HCT116 (cell line): Measurements from ENCODE around the gene MIA. TPM values are rescaled to one million over a fixed set of nuclear protein-coding genes. Genes with fewer than 3 reads are reported as not detected.

Experiments
- ATAC-seq: fragments of 200-7000 bp; cut with Tn5 transposase; 2 replicates; pipeline ENCODE4 v1.9.1; 2020; ENCODE audit warnings: mild to moderate bottlenecking, moderate library complexity
- BruUV-seq: library from RNA; stranded (reverse); fragments of 400-500 nt; replicated peaks from 2 replicates; lab custom pipeline; 2021; lab: Mats Ljungman, UMichigan
- CTCF ChIA-PET: fragments of 300-600 bp; sonication (Branson Sonifier 250); formaldehyde crosslinking; loops from one replicate; lab custom pipeline; 2021; ENCODE audit warnings: antibody characterized with exemption; lab: Charles Lee
- POLR2A ChIA-PET: fragments of 300-600, 350-600 bp; sonication (Branson Sonifier 250); formaldehyde crosslinking; loops from one replicate; lab custom pipeline; 2021; ENCODE audit warnings: antibody characterized with exemption; lab: Charles Lee
- RAD21 ChIA-PET, 2 experiments: fragments of 300-600 bp; sonication (Branson Sonifier 250); formaldehyde crosslinking; loops; one replicate each; lab custom pipeline; 2023; ENCODE audit warnings: low total read pairs in 2 of 2; ENCODE audit not compliant: uncharacterized antibody in 2 of 2, unreplicated experiment in 2 of 2, low non-redundant PET in 1 of 2; lab: Charles Lee
- DNase-seq: peaks from one replicate; pipeline ENCODE4 v3.0.0-alpha.2; 2010; ENCODE audit warnings: low read depth, low spot score
- H2AFZ ChIP-seq: fragments of 200-600 bp; shearing (Covaris generic), sonication (generic); 2 replicates; pipeline ENCODE4 v1.6.1; 2017; ENCODE audit warnings: low read depth, mixed run types, mixed read lengths, antibody characterized with exemption, low read length; ENCODE audit not compliant: poor library complexity, severe bottlenecking
- H3K27ac ChIP-seq: 2 replicates; pipeline ENCODE4 v1.5.1; 2012; ENCODE audit warnings: low read depth, low read length
- H3K27me3 ChIP-seq: fragments of 200-600 bp; sonication (generic); 2 replicates; pipeline ENCODE4 v1.6.1; 2016; ENCODE audit warnings: mixed run types, low read length, mixed read lengths; ENCODE audit not compliant: insufficient read depth
- H3K36me3 ChIP-seq, 2 experiments: fragments of 200-500 bp in 1 of 2; fragments of 200-600 bp in 1 of 2; sonication (Bioruptor generic) in 1 of 2; sonication (generic) in 1 of 2; 2 replicates each; pipeline versions ENCODE4 v1.5.1 to v1.6.1; 2014 to 2016; ENCODE audit warnings: low read length in 2 of 2, inconsistent platforms in 1 of 2, mixed read lengths in 1 of 2, mixed run types in 1 of 2; ENCODE audit not compliant: insufficient read depth in 2 of 2, control insufficient read depth in 1 of 2
- H3K4me1 ChIP-seq, 2 experiments: fragments of 200-600 bp in 1 of 2; sonication (generic) in 1 of 2; 2 replicates each; pipeline versions ENCODE4 v1.5.1 to v1.6.1; 2012 to 2017; ENCODE audit warnings: low read length in 2 of 2, inconsistent platforms in 1 of 2, mild to moderate bottlenecking in 1 of 2, mixed read lengths in 1 of 2, mixed run types in 1 of 2, moderate library complexity in 1 of 2; ENCODE audit not compliant: insufficient read depth in 2 of 2, control insufficient read depth in 1 of 2
- H3K4me2 ChIP-seq: fragments of 200-600 bp; sonication (generic); 2 replicates; pipeline ENCODE4 v1.6.1; 2017; ENCODE audit warnings: mixed run types, low read length, mixed read lengths
- H3K4me3 ChIP-seq, 2 experiments: fragments of 200-600 bp in 1 of 2; sonication (generic) in 1 of 2; replicated peaks in 1 of 2; 2 replicates each; pipeline ENCODE4 v1.5.1; 2011 to 2016; ENCODE audit warnings: low read length in 2 of 2, control low read depth in 1 of 2, low read depth in 1 of 2, mild to moderate bottlenecking in 1 of 2, mixed read lengths in 1 of 2, mixed run types in 1 of 2
- H3K79me2 ChIP-seq: fragments of 200-600 bp; sonication (generic); 2 replicates; pipeline ENCODE4 v1.6.1; 2017; ENCODE audit warnings: mild to moderate bottlenecking, mixed run types, low read length, moderate library complexity, mixed read lengths; ENCODE audit not compliant: insufficient read depth
- H3K9ac ChIP-seq: fragments of 200-600 bp; sonication (generic); 2 replicates; pipeline ENCODE4 v1.6.1; 2016; ENCODE audit warnings: low read length, mixed read lengths
- H3K9me2 ChIP-seq: fragments of 200-600 bp; sonication (generic), shearing (Covaris generic); 2 replicates; pipeline ENCODE4 v1.6.1; 2017; ENCODE audit warnings: mixed run types, mild to moderate bottlenecking, moderate library complexity; ENCODE audit not compliant: insufficient read depth
- H3K9me3 ChIP-seq, 2 experiments: fragments of 200-500 bp in 1 of 2; fragments of 200-600 bp in 1 of 2; sonication (Bioruptor generic) in 1 of 2; sonication (generic) in 1 of 2; 2 replicates each; pipeline ENCODE4 v1.6.1; 2014 to 2017; ENCODE audit warnings: low read length in 2 of 2, mixed read lengths in 2 of 2, inconsistent platforms in 1 of 2, low read depth in 1 of 2, mild to moderate bottlenecking in 1 of 2, mixed run types in 1 of 2, moderate library complexity in 1 of 2; ENCODE audit not compliant: control insufficient read depth in 1 of 2, insufficient read depth in 1 of 2
- H4K20me1 ChIP-seq: fragments of 200-600 bp; sonication (generic), shearing (Covaris generic); 2 replicates; pipeline ENCODE4 v1.6.1; 2017; ENCODE audit warnings: mixed run types, mild to moderate bottlenecking, moderate library complexity; ENCODE audit not compliant: insufficient read depth
- CBX3 ChIP-seq: IDR thresholded peaks from 2 replicates; pipeline ENCODE4 v1.6.1; 2012; ENCODE audit warnings: low read depth
- EGR1 ChIP-seq: IDR thresholded peaks from 2 replicates; pipeline ENCODE4 v1.6.1; 2012; ENCODE audit warnings: low read depth
- ELF1 ChIP-seq: IDR thresholded peaks from 2 replicates; pipeline ENCODE4 v1.6.1; 2012; ENCODE audit warnings: low read depth, borderline replicate concordance
- EZH2 ChIP-seq: fragments of 200-600 bp; sonication (generic); IDR thresholded peaks from 2 replicates; pipeline ENCODE4 v1.6.1; 2017; ENCODE audit warnings: antibody characterized with exemption, mixed run types
- JUND ChIP-seq: IDR thresholded peaks from 2 replicates; pipeline ENCODE4 v1.6.1; 2012
- POLR2A ChIP-seq: IDR thresholded peaks from 2 replicates; pipeline ENCODE4 v1.7.0; 2011; ENCODE audit warnings: borderline replicate concordance; ENCODE audit not compliant: insufficient read depth, insufficient read length; ENCODE audit errors: extremely low read depth
- POLR2AphosphoS5 ChIP-seq: IDR thresholded peaks from 2 replicates; pipeline ENCODE4 v1.6.1; 2011; ENCODE audit warnings: mild to moderate bottlenecking, low read depth, low read length, moderate library complexity
- RAD21 ChIP-seq: IDR thresholded peaks from 2 replicates; pipeline ENCODE4 v1.6.1; 2012; ENCODE audit warnings: low read depth, mild to moderate bottlenecking
- SP1 ChIP-seq: IDR thresholded peaks from 2 replicates; pipeline ENCODE4 v1.6.1; 2012; ENCODE audit warnings: low read depth
- TCF7L2 ChIP-seq: IDR thresholded peaks from 2 replicates; pipeline ENCODE4 v1.7.0; 2011; ENCODE audit warnings: borderline replicate concordance, inconsistent platforms; ENCODE audit not compliant: insufficient read depth, insufficient read length; ENCODE audit errors: extremely low read depth
- YY1 ChIP-seq: IDR thresholded peaks from 2 replicates; pipeline ENCODE4 v1.6.1; 2011; ENCODE audit warnings: low read length, low read depth, moderate library complexity, mild to moderate bottlenecking; ENCODE audit not compliant: insufficient replicate concordance; ENCODE audit errors: extremely low read depth
- intact Hi-C: fragments of 100-400 bp; cut with micrococcal nuclease; formaldehyde crosslinking; loops from 2 replicates; pipeline ENCODE4 v1.10.0; 2022
- total RNA-seq: library from RNA; stranded (reverse); gene quantifications from one replicate; pipeline ENCODE4 v1.2.1, GENCODE V29; 2021; ENCODE audit not compliant: unreplicated experiment
- TF ChIP-seq, protein P1 (sequence below): IDR thresholded peaks from 2 replicates; pipeline ENCODE4 v1.6.1; 2012
- TF ChIP-seq, protein P2 (sequence below): IDR thresholded peaks from 2 replicates; pipeline ENCODE4 v1.6.1; 2012
- TF ChIP-seq, protein P3 (sequence below): IDR thresholded peaks from 2 replicates; pipeline ENCODE4 v1.6.1; 2012; ENCODE audit warnings: low read depth

Gene MIA
- total RNA-seq, 1 experiment from 2014 or later = 1.4 TPM

DNA sequence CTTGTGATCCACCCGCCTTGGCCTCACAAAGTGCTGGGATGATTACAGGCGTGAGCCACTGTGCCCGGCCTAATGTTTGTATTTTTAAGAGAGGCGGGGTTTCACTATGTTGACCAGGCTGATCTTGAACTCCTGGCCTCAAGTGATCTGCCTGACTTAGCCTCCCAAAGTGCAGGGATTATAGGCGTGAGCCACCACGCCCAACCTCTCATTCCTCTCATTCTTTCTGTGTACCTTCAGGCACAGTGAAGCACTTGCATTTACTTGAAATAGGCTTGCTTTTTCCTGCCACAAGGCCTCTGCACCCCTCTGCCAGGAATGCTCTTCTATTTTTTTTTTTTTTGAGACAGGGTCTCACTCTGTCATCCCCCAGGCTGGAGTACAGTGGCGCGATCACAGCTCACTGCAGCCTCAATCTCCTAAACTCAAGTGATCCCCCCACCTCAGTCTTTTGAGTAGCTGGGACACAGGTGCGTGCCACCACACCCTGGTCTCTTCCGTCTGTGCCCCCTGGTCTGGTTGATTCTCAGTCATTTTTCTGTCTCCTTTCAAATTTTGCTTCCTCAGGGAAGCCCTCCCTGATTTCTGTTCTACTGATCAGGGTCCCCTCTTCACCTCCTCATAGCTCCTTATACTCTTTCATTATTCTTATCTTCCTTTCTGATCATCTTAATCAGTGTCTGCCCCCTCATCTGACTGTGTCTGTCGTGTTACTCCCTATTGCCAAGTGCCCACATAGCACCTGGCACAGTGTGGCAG is 40.1 kb upstream of the MIA start:
- no peak overlapping the region for H2AFZ ChIP-seq
- ChIA-PET POLR2A (interaction anchor here (1.1 kb wide), 1 partner anchor 15 kb away, joined by 3 read pairs; the partner anchor contains the start of gene ACTMAP), RAD21 (no interaction called here), CTCF (no interaction called here)
- H3K4me3 ChIP-seq = no peak overlapping the region
- peaks cover 5 to 12% of the 10 kb centered on the region in 2 experiments; a peak in 3 of 4 replicates for H3K4me1 ChIP-seq
- intact Hi-C loops = no loop called here
- no peaks in the 10 kb centered on the region for H4K20me1 ChIP-seq
- no peak for DNase-seq
- H3K9me2 ChIP-seq = no peaks in the 10 kb centered on the region
- no peak overlapping the region for H3K27ac ChIP-seq
- H3K9me3 ChIP-seq = no peaks in the 10 kb centered on the region
- TF ChIP-seq, protein P1, sequence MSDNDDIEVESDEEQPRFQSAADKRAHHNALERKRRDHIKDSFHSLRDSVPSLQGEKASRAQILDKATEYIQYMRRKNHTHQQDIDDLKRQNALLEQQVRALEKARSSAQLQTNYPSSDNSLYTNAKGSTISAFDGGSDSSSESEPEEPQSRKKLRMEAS = no peak
- TF ChIP-seq TCF7L2 (no peak), POLR2A (no peak), EGR1 (no peak)
- TF ChIP-seq, protein P2, sequence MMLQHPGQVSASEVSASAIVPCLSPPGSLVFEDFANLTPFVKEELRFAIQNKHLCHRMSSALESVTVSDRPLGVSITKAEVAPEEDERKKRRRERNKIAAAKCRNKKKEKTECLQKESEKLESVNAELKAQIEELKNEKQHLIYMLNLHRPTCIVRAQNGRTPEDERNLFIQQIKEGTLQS = no peak
- TF ChIP-seq, all 23 proteins: peak for 0
- Histone ChIP-seq H3K4me2 (no peak overlapping the region), H3K36me3 (peaks cover 17 to 21% of the 10 kb centered on the region in 2 experiments), H3K79me2 (no peaks in the 10 kb centered on the region), H3K27me3 (no peaks in the 10 kb centered on the region), H3K9ac (no peak overlapping the region)
- no TSS peak for BruUV-seq
- no peak for ATAC-seq

DNA sequence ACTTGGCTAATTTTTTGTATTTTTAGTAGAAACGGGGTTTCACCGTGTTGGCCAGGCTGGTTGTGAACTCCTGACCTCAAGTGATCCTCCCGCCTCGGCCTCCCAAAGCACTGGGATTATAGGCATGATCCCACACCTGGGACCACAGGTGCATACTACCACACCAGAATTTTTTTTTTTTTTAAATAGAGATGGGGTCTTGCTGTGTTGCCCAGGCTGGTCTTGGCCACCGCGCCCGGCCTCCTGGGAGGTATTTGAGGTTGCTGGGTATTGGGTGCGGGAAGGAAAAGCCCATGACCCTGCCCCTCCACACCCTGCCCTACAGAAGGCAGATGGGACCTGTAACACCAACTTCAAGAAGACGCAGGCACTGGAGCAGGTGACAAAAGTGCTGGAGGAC is 38.7 kb upstream of the MIA start:
- no peak overlapping the region for H3K27ac ChIP-seq
- H3K9me3 ChIP-seq = no peaks in the 10 kb centered on the region
- BruUV-seq = no TSS peak
- no peaks in the 10 kb centered on the region for H4K20me1 ChIP-seq
- ChIA-PET CTCF (no interaction called here), POLR2A (no interaction called here), RAD21 (no interaction called here)
- no peaks in the 10 kb centered on the region for H3K79me2 ChIP-seq
- H2AFZ ChIP-seq = no peak overlapping the region
- H3K36me3 ChIP-seq = peaks cover 14 to 17% of the 10 kb centered on the region in 2 experiments
- peaks cover 5 to 12% of the 10 kb centered on the region in 2 experiments; a peak in 3 of 4 replicates for H3K4me1 ChIP-seq
- H3K9me2 ChIP-seq = no peaks in the 10 kb centered on the region
- no peak overlapping the region for H3K4me3 ChIP-seq
- no peaks in the 10 kb centered on the region for H3K27me3 ChIP-seq
- DNase-seq (no peak), ATAC-seq (no peak)
- H3K9ac ChIP-seq = no peak overlapping the region
- no peak overlapping the region for H3K4me2 ChIP-seq
- intact Hi-C loops = no loop called here
- no peak for TF ChIP-seq POLR2AphosphoS5
- TF ChIP-seq, protein P2 = no peak
- no peak for TF ChIP-seq RAD21
- TF ChIP-seq, protein P3, sequence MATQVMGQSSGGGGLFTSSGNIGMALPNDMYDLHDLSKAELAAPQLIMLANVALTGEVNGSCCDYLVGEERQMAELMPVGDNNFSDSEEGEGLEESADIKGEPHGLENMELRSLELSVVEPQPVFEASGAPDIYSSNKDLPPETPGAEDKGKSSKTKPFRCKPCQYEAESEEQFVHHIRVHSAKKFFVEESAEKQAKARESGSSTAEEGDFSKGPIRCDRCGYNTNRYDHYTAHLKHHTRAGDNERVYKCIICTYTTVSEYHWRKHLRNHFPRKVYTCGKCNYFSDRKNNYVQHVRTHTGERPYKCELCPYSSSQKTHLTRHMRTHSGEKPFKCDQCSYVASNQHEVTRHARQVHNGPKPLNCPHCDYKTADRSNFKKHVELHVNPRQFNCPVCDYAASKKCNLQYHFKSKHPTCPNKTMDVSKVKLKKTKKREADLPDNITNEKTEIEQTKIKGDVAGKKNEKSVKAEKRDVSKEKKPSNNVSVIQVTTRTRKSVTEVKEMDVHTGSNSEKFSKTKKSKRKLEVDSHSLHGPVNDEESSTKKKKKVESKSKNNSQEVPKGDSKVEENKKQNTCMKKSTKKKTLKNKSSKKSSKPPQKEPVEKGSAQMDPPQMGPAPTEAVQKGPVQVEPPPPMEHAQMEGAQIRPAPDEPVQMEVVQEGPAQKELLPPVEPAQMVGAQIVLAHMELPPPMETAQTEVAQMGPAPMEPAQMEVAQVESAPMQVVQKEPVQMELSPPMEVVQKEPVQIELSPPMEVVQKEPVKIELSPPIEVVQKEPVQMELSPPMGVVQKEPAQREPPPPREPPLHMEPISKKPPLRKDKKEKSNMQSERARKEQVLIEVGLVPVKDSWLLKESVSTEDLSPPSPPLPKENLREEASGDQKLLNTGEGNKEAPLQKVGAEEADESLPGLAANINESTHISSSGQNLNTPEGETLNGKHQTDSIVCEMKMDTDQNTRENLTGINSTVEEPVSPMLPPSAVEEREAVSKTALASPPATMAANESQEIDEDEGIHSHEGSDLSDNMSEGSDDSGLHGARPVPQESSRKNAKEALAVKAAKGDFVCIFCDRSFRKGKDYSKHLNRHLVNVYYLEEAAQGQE = no peak
- TF ChIP-seq EGR1 = no peak
- no peak for TF ChIP-seq YY1
- TF ChIP-seq ELF1 = no peak
- TF ChIP-seq EZH2 = no peak
- no peak for TF ChIP-seq JUND
- TF ChIP-seq, protein P1 = no peak
- no peak for TF ChIP-seq CBX3
- no peak for TF ChIP-seq SP1
